C4-2B (cell line): ENCODE data around the gene PGLYRP1.

ENCODE experiments used
- CTCF ChIP-seq: fragments of 450-650 bp; conservative IDR thresholded peaks from 2 replicates; pipeline ENCODE4 v1.5.1; 2017; ENCODE audit warnings: mild to moderate bottlenecking
- ZFX ChIP-seq: fragments of 450-650 bp; IDR thresholded peaks from 2 replicates; pipeline ENCODE4 v1.6.1; 2017

- TF ChIP-seq CTCF: no peak
- no peak for TF ChIP-seq ZFX
These were observed 45.7 kb upstream of the PGLYRP1 start for GRCh38 chr19:46068345-46069258.
